Measurements from ENCODE around the gene TBC1D1.
"Not testable (repeated sequence)": the region's sequence is repeated elsewhere in the genome, so short reads cannot be mapped to it uniquely, and the experiment has no call there.

Gene TBC1D1

DNA sequence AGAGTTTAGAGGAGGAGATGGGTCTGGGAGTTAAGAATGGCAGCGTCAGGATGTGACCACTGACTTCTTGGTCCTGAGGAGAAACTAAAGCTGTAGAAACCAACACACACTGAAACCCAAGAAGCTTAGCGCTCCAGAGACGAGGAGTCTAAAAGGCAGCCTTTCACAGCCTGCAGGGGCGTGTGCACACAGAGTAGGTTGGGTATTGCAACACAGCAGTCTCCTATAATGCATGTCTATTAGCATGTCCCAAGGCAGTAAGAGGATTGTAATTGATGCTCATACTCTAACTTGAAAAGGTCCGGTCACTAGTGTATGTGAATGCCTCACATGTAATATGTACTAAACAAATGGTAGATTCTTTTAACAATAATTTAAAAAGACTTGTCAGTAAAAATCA is 126.7 kb downstream of the TBC1D1 start:
- DNase-seq, result no peak

DNA sequence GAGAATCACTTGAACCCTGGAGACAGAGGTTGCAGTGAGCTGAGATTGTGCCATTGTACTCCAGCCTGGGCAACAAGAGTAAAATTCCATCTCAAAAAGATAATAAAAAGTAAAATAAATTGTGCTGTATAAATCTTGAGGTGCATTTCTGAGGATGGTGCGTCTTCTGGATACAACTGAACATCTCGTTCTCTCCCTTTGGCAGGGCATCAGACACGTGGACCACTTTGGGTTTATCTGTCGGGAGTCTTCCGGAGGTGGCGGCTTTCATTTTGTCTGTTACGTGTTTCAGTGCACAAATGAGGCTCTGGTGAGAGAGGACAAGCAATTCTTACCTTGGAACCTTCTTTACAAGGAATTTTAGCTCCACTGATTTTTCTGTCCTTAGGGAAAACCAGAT is 129.5 kb downstream of the TBC1D1 start:
- DNase-seq, result no peak

DNA sequence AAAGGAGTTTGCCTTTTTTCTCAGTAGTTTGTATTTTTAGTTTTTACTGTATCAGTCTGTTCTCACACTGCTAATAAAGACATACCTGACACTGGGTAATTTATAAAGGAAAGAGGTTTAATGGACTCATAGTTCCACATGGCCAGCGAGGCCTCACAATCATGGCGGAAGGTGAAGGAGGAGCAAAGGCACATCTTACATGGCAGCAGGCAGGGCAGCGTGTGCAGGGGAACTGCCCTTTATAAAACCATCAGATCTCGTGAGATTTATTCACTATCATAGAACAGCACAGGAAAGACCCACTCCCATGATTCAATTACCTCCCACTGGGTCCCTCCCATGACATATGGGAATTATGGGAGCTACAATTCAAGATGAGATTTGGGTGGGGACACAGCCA is 130.1 kb downstream of the TBC1D1 start:
- DNase-seq, result not testable (repeated sequence)

DNA sequence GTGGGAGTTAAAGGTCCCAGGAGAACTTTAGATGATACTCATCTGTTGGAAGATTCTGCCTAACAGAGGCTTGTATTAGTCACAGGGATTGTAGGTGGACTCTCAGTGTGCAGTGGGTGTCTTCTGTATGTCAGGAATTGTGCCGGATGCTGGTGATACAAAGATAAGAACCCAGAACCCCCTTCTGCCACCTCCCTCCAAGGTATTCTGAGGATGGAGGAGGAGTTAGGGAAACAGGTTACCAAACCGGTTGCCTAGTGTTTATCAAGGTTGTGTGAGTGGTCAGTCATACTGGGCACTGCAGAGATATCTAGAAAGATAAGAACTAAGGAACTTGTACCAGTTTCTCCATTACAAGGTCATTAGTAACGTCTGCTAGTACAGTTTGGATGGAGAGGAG is 130.9 kb downstream of the TBC1D1 start:
- DNase-seq, result no peak

DNA sequence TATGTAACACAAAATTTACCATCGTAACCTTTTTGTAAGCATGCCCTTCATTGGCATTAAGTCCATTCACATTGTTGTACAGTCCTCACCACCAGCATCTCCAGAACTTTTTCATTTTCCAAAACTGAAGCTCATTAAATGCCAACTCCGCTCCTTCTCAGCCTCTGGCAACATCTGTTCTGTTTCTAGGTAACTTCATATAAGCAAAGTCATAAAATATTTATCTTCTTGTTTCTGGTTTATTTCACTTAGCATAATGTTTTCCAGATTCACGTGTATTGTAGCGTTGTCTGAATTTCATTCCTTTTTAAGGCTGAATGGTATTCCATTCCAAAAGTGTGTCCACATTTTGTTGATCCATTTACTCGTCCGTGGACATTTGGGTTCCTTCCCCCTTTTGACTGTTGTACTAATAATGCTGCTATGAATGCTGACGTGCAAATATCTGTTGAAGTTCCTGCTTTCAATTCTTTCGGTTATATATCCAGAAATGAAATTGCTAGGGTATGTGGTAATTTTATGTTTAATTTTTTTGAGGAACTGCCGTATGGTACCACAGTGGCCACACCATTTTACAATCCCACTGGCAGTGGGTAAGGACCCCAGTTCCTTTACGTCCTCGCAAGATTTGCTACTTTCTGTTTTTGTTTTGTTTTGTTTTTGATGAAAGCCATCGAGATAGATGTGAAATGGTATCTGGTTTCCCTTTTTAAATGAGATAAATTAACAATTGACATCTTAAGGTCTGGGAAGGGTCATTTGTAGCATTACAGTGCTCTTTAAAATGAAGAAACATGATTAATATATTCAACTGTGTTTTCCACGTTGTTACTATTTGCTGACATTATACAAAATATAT is 132.7 kb downstream of the TBC1D1 start:
- DNase-seq, result no peak

DNA sequence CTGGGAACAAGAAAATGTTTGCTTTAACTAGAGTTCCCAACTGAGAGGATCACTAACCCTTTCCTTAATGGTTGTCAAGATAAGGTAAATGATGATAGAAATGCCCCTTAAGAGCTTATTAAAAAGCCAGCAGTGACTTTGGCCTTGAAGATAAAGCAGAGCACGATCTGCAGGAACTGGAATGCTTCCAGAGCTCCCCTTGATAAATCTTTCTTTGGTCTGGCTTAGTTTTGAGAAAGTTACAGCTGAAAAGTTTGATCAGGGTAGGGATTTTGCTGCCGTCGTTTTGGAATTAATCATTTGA is 133.3 kb downstream of the TBC1D1 start:
- no peak for DNase-seq

DNA sequence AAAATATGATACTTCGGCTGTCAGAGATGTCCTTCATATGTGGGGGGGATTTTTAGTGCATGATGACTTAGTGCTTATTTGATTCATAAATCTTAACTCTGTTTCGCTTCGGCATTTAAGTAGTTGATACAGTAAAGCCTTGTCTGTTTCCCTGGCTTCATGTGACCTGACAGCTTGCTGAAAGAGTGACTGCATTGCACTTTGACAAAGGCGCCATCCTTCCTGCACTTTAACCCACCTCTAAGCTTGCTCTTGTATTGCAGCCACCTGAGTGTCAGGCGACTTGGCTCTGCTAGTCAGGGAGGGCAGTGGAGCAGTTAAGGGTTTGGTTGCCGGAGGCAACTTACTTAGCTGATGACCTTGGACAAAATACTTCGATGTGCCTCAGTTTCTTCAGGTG is 134.8 kb downstream of the TBC1D1 start:
- DNase-seq, result no peak

DNA sequence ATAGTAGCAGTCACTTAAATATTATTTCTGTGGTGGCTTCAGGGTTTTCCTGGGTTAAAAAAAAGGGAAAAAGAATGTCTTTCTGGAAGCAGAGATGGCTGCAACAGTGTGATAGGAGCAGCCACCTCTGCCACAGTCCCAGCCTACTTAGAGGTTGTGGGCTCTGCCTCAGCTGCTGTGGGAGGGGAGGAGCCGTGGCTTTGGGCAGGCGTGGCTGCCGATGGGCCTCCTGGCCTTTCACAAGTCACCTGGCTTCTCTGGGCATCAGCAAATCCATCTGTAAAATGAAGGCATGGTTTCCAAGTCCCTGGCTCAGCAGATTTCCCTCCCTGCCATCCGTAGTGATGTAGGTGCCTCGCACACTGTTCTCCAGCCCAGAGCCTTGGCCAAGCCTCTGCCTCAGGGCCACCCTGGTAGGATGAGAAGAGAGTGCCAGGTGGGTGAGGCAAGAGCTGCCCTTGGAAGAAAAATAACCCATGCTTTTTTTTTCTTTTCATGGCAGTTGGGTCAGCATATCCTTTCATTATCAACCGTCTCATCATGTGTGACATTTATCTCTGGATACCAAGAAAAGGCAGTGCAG is 135.4 kb downstream of the TBC1D1 start:
- DNase-seq, result no peak

DNA sequence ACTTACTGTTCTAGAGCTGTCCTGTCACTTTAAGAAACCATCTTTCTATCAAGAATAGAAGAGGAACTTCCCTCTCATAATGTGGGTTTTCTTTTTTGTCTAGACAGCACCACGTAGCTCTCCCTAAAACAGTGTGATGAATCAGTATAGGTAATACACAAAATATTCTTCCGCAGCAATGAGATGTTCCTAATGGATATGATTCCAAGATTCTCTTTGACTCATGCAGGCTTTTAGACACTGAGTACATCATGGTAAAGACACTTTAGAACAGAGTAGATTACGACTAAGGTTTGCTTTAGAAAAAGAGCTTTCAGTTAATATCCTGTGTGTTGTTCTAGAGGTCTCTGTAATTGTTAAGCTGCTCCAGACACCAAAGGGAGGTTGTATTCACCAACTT is 139.1 kb downstream of the TBC1D1 start:
- no peak for DNase-seq

DNA sequence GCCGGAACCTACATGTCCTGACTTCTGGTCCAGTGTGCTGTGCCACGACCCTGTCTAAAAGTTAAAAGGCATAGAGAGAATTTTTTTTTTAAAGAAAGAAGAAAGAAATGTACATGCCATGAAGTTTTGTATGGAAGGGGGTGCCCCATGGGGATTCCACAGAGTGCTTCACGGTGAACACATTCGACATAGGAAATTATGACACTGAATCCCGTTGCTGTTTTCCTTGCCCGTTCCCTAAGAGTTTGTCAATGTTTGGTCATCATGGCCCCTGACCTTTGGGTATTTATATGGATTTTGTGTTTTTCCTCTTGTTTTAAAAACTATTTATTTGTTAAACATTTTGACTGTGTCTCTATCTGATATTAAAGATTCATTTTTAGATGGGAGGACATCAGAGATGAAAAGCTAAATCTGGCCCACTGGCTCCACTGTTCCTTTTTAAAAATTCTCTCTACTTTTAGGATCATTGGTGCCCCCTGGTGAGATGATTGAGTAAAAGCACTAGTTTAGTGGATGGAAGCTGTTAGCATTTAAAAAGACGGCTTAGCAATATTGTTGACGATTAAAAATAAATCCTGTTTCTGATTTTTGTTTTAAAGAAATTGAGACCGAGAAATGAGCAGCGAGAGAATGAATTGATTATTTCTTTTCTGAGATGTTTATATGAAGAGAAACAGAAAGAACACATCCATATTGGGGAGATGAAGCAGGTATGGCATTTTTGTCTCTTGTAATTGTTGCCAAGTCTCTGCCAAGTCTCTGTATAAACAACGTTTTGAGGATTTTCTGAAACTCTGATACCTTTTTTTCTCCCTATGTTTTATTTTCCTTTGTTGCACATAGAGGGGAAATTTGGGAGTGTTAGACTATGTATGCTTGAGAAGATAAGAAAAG is 144.3 kb downstream of the TBC1D1 start:
- no peak for DNase-seq

DNA sequence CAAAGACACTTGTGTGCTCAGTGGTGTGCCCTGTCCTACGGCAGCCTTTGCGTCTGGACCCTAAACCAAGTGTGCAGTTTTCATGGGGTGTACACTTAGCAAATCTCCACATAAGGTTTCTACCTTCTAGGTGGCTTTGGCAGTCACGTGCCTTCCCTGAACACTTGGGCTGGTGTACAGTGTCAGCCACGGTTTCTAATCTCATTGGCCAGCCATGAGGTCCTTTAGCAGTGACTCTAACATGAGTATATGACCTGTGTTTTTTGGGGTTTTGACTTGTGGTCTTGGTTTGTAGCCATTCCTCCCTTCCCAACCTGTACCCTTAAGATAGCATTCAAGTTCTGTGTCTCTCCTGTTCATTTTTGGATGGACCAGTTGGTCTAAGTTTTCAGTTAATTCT is 145.7 kb downstream of the TBC1D1 start:
- DNase-seq, result no peak

DNA sequence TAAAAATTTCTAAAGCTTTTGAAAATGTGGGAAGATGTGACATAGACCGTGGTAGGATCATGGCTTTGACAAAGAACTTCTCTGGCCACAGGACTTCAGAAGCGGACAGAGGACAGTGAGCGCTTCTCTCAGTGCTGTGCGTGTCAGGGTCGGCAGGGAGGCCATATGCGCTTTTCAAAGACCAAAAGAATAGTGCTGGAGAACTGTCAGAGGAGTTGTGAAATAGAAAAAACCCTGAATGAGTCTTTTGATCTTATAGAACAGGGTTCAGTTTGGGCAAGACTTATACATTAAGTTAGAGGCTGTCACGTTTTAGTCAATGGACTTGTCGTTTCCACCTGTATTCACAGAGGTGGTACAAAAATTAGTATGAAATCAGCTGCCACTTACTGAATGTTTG is 146.7 kb downstream of the TBC1D1 start:
- no peak for DNase-seq

DNA sequence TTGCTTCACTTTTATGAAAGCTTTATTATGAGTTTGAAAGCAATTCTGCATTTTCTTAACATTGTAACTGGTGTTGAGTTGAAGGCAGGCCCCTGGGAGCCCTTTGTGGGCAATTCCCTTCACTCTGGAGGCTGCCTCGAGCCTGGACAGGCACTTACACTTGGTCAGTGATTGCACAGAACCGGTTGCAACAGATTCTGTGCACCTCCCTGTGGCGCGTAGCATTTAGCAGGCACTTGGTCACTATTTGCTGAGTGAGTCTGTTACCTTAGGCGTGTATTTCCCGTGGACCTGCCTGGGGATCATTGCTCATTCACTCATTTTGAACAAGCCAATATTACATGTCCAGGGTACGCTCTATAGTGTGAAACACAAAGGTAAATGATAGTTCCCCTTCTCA is 149.7 kb downstream of the TBC1D1 start:
- no peak for DNase-seq

DNA sequence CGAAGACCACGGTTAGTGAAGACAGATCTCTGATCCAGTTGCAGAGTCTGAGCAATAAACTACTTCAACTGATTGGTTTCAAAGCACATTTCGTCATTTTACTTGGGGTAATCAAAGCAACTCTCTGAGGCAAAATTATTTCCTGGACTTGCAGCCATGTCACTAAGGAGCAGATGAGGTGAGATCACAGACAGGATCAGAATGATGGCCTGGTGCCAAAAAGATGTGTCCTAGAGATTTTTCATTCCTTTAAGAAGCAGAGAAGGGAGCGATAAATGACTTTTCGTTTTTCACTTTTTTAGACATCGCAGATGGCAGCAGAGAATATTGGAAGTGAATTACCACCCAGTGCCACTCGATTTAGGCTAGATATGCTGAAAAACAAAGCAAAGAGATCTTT is 153.2 kb downstream of the TBC1D1 start:
- no peak for DNase-seq

DNA sequence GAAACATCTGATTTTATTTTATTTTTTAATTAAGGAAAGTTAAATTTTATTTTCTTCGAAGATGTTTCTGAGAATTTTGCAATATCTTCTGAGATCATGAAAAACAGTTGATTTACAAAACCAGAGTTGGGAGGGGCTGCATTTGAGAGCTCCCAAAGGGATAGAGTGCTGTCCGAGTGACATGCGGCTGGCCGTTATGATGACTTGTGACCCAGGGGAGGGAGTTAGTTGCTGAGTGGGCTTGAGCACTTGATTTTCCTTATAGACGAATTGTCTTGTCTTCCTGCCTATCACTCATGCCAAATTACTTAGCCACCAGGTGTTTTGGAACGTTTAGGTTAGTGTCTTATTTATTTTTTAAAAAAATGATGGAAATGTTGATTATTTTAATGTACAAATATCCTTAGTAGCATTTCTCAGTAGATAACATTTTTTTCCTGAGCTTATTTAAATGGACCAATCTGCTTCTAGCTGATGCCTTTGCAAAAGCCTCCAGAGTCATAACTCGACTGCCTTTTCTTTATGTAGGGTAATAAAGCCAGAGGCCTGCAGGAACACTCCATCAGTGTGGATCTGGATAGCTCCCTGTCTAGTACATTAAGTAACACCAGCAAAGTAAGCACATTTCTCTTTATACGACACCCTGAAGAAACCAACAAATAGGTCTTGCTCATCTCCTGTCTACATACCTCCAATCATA is 154.6 kb downstream of the TBC1D1 start:
- no peak for DNase-seq

DNA sequence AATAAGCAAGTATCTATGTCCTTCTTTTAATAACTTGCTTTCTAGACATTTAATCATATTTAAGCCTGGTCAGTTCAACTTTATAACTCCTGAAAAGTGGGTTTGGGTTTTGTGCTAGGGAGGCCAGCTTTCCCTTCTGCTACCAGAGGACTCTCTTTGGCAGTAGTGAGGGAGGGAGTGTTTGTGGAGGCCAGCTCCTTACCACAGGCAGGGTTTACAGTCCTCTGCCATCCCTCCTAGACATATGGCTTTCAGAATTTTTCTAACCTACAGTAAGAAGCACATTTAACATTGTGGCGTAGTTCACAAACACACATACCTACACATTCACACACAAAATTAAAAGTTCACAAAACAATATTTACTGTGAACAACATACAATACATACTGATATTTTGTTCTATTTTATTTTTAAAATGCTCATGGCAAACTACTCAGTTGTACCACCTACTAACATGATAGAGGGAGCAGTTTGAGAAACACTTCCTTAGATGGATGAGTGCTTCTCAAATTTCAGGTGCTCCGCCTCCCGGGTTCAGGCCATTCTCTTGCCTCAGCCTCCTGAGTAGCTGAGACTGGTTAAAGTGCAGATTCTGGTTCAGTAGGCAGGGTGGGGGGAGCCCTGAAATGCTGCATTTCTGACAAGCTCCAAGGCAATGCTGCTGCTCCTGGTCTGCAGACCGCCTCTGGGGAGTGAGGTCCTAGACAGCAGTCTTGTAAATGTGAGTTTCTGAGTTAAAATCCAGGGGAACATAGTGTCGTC is 156.0 kb downstream of the TBC1D1 start:
- DNase-seq, result no peak

DNA sequence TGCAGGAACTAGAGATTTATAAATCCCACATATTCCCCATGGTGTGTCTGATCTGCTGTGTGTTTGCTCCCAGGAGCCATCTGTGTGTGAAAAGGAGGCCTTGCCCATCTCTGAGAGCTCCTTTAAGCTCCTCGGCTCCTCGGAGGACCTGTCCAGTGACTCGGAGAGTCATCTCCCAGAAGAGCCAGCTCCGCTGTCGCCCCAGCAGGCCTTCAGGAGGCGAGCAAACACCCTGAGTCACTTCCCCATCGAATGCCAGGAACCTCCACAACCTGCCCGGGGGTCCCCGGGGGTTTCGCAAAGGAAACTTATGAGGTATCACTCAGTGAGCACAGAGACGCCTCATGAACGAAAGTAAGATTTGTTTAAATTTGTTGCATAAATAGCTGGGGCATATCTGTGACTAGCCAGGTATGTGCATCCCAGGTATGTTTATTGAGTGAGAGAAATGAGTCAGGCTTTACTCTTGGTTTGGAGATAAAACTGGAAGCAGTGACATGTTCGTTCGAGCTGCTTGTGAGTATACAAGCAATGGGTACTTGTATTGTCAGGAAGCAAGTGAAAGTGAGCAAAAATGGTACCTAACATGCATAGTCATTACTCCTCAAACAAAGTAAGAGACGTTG is 158.8 kb downstream of the TBC1D1 start:
- DNase-seq, result no peak

DNA sequence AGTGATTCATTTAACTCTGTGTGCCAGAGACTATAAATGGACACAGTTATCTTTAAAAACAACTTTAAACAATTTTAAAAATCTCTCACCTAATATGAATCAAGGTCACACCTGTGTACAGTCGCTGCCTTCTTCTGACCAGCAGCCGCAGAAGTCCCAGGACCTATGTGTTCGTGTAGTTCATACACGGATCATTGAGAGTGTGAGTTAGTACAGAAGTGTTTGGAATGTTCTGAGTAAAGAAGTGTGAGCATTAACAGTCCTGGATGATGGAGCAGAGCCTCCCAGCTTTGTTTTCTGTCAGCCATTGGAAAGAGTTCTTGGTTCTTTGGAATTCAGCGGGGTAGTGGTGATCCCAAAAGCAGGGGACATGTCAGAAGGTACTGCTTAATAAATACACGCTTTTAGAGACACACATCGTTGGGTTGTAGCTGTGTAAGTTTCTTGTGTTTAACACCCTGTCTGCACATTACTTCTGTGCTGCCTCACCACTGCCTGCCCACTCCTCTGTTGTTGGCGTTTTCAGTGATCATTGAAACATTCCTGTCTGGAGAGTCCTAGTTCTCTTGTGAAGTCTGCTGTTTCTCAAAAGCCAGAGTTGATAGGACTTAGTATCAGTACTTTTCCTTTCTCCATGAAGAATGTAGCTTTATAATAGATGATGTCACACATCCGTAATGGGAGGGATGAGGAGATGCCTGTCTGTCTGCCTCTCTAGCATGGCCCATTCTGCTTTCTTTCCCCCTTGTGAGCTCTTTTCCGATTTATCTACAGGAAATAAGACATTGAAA is 159.9 kb downstream of the TBC1D1 start:
- DNase-seq, result no peak

DNA sequence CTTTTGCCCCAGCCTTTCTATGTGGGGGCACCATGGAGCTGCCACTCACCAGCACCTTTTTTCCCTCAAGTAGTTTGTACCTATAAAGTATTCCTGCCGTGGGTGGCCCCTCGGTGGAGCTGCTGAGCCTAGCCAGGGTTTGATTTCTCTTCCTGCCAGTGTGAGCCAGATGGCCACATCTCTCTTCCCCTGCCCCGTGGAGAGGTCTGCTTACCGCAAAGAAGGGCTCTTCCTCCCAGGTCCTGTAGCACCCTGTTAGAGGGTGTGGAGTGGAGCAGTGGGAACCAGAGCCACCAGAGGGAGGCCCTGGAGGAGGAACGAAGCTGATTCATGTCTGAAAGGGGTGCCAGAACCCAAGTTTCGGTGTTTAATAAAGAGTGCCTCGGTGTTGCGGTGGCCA is 164.7 kb downstream of the TBC1D1 start:
- no peak for DNase-seq

DNA sequence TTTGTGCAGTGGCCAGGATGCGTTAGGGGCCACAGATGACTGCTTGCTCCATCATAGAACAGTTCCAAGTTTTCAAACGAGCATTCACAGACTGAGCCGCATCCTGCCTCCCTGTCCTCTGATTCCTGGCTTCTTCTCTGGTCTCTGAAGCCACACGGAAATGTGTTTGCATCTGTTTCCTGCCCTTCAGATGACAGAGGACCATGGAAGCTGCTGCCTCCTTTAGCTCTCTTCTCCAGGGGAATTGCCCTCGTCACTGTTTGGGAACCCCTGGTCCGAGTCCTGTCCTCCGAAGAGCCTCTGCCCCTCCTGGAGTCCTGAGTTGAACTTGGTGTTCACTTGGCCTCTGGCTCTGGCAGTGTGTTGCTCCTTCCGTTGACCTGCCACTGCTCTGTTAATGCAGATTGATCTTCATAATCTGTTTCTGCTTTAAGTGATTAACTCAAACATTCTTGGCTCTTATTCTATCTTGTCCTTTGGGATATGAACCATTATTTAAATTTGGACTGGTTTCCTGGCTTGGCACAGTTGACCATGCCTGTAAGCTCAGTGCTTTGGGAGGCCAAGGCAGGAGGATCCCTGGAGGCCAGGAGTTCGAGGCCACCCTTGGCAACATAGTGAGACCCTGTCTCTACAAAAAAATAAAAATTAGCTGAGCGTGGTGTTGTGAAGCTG is 165.3 kb downstream of the TBC1D1 start:
- DNase-seq, result no peak

DNA sequence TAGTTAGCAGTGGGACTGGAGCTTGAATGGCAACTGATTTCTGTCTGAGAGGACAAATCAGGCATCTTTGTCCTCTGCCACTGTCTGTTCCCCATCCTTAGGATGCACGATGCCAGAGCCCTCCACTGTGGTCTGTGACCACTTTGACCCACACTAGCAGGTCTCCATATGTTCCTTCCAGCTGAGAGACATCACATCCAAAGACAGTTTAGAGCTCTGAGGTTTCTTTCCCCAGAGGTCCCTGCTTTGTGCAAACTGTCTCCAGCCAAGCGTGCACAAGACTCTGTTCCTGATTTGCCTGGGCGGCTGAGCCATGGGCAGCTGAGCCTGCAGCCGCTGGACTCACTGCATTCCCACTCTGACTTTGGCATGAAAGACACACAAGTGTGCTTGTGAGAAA is 167.3 kb downstream of the TBC1D1 start:
- no peak for DNase-seq
